ENCODE data around the gene ADPRHL1.

ADPRHL1 gene

DNA sequence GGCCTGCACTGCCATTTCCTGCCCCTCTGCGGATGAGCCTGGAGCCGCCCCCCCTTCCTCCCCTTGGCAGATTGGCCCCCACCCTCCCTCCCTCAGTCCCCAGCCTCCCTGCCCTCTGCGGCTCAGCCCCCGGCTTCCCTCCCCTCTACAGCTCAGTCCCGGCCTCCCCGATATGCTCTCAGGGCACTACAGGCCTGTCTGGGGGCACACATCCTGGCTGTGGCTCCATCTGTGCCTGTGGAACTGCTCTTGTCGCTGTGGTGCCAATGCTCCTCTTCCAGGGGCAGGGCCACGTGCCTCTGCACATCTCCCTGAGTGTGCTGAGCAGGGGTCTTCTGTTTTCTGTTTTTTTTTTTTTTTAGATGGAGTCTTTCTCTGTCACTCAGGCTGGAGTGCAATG lies 39.0 kb downstream of the ADPRHL1 start:
- no peak for DNase-seq

DNA sequence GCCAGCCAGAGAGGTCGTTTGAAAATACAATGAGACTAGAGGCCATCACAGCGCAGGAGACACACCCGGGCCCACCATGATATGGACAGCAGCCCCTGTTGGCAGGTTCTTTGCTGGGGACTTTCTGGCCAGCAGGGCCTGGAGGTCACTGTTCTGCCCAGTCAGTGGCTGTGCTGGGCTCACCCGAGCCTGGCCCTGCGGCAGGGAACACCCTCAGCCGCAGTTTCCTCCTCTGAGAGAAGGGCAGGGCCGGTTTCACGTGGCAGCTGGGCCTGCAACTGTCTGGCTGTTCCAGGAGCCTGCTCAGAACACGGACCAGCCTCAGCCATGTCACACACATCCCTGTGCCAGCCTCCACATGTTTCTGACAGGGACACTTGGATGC lies 39.4 kb downstream of the ADPRHL1 start:
- DNase-seq, result no peak

DNA sequence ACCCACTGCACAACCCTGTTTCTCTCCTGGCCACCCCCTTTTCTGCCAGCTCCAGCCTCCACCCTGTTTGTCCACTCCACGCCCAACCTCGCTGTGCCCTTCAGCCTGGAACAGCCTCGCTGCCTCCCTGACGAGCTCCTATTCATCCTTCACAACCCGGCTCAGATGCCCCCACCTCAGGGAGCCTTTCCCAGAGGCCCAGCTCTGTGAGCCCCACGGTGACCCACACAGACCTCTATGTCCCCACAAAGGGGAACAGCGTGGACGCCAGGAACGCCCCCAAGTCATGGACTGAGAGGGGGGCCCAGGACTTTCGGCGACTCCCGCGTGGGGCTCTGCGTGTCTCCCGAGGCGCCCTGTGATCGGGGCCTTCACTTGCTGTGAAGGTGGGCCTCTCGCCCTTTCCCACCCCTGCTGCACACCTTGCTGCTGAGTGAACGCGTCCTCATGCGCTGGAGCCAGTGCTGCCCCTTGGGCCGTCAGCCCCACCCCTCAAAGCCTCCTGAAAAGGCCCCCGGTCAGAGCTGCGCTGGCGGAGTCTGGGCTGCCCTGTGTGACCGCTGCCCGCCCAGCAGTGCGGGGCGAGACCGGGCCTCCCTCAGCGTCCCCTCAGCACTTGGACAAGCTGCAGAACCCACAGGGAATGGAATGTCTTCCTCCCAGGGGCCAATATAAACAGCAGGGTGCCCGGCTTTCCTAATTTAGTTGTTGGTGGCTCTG lies 40.0 kb downstream of the ADPRHL1 start:
- no peak for DNase-seq

DNA sequence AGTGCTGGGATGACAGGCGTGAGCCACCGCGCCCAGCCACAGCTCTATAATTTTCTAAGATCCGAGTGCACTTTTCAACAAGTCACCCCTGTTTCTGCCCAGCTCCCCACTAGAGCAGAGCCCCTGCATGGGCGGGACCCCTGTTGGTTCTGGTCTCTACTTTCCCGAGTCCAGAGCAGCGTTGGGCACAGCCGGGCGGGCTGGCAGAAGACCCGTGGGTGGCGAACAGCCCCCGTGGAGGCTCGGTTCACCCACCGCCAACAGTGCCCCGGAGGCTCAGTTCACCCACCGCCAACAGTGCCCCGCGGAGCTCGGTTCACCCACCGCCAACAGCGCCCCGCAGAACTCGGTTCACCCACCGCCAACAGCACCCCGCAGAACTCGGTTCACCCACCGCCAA lies 40.8 kb downstream of the ADPRHL1 start:
- no peak for DNase-seq

DNA sequence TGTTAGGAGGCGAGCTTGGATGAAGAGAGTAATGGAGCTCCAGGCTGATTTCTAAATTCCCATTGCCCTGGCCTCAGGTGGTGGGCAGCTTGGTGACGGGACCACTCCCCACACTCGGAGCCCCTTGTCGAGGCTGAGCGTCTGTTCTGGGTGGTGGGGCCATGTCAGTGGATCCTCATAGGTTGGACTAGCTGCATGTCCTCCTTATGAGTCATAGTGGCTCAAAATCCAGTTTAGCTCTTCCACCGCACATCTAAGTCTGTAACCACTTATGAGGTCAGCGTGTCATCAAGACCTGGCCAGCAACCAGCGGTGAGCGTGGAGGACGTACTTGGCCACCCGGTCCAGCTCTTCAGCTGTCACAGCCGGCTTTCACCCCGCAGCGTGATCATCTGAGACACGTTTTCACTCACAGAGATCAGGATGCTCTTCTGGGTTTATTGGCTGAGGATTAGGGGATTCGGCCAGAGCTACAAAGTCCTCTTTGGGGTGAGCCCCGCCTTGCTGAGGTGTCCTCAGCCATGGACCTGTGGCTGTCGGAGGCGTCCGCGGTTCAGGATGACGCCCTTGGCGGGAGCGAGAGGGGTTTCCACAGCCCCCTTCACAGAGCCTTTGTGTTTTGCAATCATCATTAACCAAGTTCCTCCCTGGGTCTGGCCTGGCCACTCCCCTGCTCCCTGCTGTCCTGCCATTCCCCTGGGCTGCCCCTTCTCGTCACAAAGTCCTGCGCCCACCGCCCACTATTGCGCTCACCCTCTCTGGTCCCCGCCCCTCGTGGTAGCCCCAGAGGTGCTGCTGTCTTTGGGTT lies 41.9 kb downstream of the ADPRHL1 start:
- no peak for DNase-seq

DNA sequence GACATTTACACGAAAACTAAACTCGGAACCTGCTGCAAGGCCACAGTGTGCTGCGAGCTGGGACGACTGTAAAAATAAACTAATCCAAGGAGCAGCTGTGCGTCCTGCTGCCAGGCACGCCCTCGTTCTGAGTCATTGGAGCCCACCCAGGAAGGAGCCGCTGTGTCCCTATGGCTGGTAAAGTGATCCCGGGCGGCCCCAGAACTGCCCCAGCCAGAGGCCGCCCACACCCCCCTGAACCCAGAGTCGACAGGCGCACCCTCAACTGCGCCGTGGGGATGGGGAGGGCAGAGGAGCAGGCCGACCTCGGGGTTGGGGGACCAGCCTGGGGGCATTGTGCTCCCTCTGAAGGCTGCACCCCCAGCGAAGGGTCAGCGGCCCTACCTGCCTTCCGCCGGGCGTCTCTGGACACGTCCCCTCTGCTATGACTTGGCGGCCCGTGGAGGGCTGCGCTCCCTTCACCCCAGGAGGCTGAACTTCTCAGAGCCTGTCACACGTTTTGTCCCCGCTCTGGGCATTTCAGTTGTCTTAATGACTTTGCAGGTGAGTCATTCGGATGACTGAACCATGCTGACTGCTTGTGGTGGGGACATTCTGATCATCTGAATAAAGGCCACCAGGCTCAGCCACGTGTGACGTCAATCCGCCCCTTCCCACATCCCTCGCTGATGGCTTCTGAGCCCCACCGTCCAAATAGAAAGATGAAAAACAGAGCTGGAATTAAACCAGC lies 42.7 kb downstream of the ADPRHL1 start:
- no peak for DNase-seq

DNA sequence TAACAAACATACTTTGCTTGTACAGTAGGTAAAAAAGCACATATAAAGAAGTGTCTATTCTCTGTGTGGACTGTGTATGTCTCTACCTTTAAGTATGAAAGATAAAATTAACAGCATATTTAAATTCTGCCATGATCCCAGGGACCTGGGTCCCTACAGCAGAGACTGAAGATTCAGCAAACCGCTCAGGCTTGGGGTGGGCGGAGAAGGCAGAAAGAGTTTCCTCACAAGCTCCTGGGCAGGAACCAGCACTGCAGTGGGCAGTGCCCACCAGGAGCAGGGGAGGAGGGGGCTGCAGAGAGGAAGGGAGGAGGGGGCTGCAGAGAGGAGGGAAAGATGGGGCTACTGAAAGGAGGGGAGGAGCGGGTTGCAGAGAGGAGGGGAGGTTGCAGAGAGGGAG lies 44.7 kb downstream of the ADPRHL1 start:
- no peak for DNase-seq

DNA sequence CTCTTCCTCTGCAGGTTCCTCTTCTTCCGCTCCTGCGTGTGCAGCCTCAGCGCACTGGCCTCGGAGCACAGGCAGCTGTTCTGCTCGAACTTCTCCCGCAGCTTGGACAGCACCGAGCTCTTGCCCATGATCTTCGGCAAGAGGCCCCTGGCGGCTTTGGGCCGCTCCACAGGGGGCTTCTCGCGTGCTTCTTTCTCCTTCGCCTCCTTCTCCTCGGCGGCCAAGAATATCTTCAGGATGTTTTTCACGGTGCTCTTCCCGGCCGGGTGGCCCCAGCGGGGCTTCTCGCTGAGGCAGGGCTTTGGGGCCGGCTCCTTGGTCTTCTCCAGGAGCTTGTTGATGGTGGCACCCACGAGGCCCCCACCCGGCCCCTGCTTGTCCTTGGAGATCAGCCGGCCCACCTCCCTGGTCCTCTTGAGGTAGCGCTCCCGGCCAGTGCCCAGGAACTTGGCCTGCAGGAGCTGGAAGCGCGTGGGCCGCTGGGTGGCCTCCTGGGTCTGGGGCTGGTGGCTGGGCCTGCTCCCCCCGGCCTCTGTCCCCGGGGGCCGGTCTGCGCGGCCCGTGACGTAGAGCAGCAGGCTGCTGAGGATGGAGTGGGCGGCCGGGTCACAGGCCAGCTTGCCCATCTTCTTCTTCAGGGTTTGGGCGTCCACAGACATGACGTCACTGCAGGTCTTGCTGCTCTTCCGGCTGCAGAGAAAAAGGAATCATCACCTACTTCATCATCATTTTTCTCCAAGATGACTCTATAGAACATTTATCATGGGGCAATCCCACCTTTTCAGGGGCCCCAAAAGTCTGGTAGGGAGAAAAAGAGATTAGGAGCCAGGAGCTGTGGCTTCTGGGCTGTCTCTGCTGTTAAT lies 45.5 kb downstream of the ADPRHL1 start:
- no peak for DNase-seq

DNA sequence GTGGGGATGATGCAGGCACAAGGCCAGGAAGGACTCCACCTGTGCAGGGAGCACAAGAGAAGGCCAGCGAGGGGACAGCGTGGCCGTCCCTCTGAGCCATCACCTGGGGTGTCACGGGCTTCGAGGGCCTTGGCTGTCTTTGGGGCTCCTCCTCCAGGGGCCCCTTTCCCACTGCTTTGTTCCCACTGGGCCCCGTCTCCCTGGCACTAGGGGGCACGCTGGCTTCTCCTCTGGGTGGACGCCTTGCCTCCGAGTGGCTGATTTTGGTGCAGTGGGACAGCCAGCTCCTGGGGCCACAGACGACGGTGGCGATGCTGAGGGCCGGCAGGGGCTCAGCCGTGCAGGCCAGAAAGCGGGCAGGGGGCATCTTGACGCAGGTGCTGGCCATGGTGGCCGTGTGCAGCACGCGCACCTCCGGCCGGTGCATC lies 46.2 kb downstream of the ADPRHL1 start:
- no peak for DNase-seq

DNA sequence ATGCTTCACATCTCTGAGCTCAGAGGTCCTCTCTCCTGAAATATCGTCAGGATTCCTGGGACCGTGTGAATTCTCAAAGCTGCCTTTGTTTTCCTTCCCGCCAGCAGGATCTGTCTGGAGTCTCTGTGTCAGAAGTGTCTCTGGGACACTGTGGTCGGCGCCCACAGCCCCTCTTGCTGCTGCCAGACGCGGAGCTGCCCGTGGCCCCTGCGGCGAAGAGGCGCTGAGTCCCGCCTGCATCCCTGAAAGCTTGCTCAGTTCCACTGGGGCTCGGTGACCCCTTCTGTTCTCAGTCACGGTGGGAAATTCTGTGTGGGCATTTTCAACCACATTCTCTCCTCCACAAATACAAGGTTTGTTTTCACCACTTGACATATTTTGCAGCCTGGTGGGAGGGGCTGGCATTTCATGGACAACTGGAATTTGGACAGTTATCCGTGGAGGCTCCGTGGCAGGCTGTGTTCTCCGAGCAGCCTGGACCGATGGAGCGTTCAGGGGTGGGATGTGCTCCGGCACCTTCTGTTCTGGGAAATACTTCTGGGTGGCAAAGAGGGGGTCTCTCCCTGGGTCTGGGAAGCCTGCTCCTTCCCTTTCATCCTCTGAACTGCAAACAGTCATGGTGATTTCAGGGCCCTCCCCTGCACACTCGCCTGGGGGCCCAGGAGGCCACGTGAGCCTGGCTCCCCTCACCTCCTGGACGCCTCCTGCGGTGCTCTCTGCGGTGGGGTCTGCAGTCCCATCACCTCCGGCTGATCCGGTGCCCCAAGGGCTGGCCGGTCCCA lies 46.8 kb downstream of the ADPRHL1 start:
- no peak for DNase-seq

DNA sequence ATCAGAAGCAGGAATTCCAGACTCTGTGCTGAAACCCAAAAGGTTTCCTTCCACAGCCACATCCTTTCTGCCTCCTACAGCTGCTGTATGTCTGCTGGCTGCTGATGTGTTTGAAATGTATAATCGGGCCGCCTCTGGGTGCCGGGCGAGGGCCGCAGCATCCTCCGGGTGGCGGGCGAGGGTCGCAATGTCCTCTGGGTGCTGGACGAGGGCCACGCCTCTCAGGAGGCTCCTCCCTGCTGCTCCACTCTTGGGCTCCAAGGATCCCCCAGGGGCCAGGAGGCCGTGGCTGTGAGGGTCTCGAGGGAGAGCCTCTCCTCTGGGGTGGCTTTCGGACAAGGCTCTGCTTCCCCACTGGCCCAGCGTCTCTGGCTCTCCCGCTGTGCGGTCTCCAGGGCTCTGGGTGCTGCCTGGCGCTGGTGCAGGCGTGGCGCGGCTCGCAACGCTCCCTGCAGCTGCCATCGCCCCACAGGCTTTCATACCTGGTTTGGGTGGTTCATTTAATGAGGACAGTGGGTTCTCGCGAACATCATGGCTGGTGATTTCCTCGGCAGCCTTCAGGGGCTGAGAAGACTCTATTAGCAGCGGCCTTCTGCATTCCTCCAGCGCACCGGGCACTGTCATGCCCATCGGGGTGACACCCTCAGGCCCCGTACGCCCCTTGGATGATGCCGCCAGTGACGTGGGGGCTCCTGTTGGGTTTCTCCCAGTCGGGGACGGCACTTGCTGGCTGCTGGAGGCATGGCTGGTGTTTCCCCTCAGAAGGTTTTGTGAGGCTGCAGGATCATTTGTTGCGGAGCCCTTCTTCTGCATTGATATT lies 47.6 kb downstream of the ADPRHL1 start:
- DNase-seq, result no peak

DNA sequence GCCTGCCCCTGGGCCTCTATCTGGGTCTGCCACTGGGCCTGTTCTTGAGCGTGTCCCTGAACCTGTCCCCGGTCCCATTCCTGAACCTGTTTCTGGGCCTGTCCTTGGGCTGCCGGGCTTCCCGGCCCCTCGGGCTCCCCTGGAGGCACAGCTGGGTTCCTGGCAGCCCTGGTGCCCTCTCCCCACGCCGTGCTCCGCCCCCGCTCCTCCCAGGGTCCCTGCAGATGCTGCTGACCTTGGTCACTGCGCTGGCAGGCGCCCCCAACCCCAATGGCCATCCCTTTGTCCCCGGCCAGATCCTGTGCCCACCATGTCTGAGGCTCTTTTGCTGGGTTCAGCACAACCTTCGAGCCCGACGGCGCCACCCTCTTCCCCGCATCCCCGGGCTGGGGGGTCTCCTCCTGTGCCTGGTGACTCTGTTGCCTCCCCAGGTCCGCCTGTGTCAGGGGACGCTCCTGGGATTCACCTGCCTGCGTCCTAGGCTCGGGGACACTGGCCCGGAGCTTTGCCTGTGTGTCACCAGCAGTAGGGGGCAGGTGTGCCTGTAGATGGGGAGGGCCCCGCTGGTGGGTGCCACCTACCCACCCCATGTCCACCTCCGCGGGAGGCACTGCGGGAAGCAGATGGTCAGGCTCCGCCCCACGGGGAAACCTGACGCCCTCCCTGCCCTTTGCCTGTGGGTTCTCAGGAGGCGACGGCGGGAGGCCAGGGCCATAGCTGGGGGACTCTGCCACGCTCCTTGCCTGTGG lies 48.4 kb downstream of the ADPRHL1 start:
- no peak for DNase-seq

DNA sequence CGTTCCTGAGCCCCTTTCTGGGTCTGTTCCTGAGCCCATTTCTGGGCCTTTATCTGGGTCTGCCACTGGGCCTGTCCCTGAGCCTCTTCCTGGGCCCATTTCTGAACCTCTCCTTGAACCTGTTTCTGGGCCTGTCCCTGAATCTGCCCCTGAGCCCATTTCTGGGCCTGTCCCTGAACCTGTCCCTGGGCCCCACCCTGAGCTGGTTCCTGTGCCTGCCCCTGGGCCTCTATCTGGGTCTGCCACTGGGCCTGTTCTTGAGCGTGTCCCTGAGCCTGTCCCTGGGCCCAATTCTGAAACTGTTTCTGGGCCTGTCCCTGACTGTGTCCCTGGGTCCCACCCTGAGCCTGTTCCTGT lies 48.9 kb downstream of the ADPRHL1 start:
- no peak for DNase-seq

DNA sequence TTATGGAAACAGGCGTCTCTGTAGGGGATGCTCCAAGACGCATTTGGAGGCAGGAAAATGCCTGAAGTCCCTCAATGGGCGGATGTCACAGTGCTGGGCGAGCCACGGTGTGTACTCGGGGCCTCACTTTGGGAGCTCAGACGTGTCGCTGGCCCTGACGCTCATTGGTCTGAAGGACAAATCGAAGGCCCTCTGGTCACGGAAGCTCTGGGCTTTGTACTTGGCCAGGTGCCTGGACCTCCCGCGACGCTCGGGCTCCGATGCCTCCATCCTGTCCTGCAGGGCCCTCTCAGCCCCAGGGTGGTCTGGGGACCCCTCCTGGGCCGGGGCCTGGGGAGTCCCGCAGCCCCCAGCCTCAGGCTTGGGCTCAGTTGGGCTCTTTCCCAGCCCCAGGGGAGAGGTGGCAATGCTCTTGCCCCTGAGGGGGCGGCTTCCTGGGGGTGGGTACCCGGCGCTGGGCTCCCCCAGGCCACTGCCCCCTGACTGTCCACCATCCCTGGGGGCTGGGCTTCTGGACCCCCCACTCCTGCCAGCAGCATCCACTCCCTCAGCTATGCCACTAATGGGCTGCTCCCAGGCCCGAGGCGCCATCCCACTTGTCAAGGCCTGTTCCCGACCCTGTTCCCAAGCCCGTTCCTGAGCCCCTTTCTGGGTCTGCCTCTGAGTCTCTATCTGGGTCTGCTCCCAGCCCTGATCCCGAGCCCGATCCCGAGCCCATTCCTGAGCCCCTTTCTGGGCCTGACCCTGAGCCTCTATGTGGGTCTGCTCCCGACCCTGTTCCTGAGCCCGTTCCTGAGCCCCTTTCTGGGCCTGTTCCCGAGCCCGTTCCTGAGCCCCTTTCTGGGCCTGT lies 49.8 kb downstream of the ADPRHL1 start:
- DNase-seq, result no peak

DNA sequence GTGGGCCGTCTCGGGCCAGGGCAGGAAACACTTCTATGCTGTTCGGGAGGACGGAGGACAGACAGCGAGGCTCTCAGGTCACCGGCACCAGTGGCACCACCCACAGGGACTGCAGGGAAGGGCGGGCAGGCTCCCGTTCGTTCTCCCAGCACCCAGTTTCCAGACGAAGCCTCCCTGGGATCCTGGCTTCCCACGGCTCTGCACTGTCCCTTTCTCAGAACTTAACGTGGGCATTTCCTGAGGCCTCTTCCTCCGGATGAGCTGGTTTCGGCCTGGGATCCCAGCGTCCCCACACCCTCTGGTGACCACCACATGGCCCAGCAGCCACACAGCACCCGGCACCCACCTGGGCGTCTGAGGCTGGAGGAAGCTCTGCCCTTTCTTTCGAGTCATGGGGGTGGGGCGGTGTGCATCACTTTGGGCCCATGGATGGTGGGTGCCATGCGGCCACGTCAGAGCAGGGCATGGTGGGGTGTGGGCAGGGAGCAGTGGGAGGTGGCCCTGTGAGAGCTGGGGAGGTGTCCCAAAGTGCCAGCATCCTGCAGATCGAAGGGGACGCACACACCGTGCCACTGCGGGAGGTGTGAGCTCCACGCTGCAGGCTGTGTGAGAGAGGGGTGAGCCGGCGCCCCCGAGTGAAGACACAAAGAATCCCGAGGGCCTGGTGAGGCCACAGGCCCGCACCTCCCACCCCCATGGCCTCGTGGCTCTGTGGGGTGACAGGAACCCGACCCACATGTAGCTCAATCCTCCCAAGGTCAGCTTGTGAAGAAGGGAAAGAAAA lies 50.6 kb downstream of the ADPRHL1 start:
- DNase-seq, result no peak

DNA sequence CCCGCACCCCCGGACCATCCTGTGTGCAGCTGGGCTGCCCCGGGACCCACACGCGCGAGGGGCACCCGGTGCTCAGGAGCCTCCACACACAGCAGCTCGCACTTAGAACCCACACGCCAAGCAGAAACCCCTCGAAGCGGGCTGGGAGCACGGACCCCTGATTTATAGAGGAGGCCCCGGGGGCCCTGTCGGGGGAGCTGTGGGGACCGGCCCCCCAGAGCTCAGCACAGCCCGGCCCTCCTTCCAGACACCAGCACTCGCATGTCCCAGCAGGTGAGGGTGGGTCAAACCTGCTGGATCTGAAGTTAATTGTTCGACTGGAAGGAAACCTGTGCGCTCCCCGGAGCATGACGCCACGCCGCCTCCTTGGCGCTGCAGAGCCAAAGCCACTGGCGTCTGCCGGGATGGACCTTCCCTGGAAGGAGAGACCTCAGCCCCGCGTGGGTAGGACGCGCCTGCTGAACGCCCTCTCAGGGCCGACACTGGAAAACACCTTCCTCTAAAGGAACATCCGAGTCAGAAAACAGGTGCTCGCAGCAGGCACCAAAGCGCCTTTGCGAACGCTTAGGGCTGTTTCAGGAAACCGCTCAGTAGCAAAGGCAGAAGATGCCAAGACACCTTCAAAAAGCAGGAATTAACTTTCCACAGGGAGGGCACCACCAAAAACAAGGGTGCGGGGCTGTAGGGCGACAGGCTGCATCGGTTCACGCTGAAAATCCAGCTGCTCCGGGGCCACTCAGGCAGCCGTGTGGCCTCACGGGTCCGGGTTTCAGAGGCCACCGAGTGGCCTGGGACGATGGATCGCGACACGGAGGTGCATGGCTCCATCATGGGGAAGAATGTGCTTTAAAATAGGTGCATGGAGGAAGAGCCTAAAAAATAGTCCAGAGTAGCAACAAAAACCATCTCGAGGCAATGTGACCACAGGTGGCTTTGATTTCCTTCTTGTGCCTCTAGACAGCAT lies 51.6 kb downstream of the ADPRHL1 start:
- DNase-seq, result no peak

Data from activated naive CD4-positive, alpha-beta T cell (primary cell).